ENCODE data around the gene PRRC1.
"Not testable (repeated sequence)": the region's sequence is repeated elsewhere in the genome, so short reads cannot be mapped to it uniquely, and the experiment has no call there.

Gene PRRC1

DNA sequence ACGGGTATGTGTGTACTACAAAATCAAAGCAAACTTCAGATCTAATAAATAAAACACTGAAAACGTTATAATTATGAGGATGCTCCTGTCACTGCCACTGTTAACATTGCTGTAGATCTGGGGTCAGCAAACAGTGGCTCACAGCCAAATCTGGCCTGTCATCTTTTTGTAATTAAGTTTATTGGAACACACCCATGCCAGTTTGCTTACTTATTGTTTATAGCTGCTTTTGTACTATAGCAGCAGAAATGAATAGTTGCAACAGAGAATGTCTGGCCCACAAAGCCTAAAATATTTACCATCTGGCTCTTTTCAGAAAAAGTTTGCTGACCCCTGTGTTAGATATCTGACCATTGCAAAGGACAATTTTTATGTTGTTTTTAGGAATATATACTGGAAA, 32.1 kb downstream of the PRRC1 start:
- FAIRE-seq, result no peak

GRCh38 chr5:127550652-127551409, 33.4 kb downstream of the PRRC1 start:
- no peak for FAIRE-seq

DNA sequence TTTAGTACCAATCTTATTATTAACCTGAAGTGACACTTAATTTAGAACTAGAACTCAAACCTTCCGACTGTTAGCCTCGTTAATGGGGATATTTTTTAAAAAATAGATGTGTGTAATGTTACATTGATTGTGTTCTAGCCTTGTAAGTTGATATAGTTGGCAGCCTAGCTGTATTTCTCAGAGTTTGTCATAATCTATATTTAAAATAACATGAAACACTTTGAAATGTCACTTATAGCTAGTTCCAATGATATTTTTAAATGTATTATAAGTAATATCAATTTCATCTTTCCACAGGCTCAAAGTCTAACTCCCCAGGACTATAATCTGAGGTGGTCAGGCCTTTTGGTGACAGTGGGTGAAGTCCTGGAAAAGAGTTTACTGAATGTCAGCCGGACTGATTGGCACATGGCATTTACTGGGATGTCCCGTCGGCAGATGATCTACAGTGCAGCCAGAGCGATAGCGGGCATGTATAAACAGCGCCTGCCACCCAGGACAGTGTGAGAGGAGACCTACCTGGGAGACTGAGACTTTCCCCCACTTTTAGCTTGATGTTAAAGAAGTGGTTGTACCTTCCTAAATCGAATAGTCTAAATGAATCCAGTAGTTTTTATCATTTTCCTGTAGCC, 34.1 kb downstream of the PRRC1 start:
- FAIRE-seq, result no peak

DNA sequence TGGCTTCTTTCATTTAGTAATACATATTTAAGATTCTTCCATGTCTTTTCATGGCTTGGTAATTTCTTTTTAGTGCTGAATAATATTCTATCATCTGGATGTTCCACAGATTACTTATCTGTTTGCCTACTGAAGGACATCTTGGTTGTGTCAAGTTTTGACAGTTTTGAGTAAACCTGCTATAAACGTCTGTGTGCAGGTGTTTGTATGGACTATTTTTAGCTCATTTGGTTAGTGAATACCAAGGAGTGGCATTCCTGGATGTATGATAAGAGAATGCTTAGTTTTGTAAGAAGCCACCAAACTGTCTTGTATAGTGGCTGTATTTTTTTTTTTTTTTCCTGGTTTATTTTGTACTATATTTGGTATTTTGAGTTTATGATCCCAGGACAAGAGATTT, 38.4 kb downstream of the PRRC1 start:
- no peak for FAIRE-seq

GRCh38 chr5:127556609-127557334, 39.3 kb downstream of the PRRC1 start:
- no peak for FAIRE-seq

GRCh38 chr5:127558273-127558672, 40.8 kb downstream of the PRRC1 start:
- FAIRE-seq, result no peak

DNA sequence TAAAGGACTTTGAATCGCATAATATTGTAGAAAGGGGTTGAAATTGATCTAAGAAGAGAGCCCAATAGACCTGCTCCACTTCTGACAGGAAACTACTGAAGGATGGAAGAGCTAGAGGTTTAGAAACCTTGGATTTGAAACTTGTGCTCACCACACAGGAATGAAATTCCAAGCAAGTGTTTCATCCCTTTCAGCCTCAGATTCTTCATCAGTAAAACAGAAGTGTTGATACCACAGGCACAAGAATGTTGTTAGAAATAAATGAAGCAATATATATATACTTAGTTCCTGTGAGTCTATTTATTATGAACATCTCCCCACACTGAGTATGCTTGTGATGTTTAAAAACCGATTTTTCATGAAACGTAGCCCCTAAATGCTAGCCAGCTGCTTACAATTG, 43.8 kb downstream of the PRRC1 start:
- no peak for FAIRE-seq

DNA sequence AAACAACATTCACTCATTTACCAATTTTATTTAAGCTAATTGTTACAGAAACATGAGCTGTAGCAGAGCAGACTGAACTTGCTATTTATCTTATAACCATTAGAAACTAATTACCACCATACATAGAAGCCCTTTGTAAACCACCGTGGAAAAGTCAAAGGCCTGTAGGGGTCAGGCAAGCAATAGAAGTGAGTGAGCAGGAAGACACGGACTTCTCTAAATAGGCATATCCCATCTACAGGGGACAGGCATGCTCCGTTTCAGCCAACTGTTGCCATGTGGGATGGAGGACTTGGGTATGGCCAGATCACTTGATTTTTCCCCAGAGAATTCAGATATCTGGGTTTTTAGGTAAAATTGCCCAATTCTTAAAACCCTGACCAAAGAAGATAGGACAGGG, 44.8 kb downstream of the PRRC1 start:
- FAIRE-seq, result no peak

DNA sequence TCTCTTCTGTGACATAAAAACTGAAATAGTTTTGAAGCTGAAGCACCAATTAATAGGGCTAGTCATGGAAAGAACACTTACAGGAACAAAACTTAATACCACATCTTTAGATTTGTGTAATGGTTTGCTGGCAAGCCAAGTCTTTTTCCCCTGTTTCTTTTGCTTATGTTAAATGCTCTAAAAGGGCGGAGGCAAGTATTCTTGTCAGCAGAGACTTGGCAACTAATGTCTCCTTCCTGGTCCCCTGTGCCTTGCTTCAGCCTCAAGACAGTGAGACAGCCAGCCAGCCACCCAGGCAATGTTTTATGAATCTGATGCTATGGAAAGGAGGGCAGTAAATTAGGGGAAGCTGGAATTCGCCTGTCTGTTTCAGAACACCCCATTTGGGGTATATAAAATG, 45.7 kb downstream of the PRRC1 start:
- FAIRE-seq, result no peak

GRCh38 chr5:127564002-127564769, 46.7 kb downstream of the PRRC1 start:
- FAIRE-seq, result peak; percentile 93

DNA sequence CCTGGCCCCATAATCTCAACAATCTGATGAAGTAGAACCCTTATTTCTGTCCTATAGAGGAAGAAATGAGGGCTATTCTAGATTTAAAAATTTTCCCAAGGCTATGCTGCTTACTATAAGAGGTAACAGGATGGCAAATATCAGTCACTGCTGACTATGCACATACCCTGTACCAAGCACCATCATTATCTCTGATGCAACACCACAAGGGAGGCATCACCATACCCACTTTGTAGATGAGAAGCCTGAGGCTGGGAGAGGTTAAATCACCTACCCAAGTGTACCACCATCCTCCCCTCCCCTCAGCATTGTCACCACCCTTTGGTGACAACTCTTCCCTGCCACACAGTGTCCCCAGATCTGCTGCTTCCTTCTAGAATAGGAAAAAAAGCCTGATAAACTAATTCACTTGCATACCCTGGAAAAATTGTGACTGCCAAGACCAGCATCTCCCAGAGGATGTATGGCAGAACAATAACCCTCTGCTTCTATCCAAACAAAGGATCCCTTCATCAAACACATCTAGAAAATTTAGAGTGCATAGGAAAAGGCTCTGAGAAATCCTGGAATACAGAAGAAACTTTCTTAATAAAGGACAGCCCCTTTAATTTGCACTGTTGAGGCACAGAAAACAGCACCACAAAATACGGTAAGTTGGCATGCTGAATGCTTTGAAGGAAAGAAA, 48.3 kb downstream of the PRRC1 start:
- no peak for FAIRE-seq

GRCh38 chr5:127567026-127567768, 49.8 kb downstream of the PRRC1 start:
- FAIRE-seq, result no peak

DNA sequence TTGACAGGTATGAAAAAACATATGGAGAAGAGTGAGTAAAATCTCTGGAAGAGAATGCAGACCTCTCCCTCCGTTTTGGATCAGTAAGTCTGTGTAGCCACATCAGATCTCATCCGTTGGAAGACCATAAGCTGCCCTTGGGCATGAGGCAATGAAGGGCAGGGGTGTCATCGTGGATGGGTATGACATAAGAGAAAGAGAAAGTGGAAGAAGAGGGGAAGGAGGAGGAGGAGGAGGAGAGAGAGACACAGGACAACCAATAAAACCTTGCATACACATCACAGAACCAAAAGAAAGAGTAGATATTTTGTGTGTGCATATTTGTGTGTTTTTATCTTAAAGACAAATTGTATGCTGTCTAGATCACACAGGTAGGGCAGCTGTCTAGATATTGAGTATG, 50.7 kb downstream of the PRRC1 start:
- FAIRE-seq, result no peak

DNA sequence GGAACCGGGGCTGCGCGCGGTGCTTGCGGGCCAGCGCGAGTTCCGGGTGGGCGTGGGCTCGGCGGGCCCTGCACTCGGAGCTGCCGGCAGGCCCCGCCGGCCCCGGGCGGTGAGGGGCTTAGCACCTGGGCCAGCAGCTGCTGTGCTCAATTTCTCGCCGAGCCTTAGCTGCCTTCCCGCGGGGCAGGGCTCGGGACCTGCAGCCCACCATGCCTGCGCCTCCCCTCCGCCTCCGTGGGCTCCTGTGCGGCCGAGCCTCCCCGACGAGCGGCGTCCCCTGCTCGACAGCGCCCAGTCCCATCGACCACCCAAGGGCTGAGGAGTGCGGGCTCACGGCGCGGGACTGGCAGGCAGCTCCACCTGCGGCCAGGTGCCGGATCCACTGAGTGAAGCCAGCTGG, 52.0 kb downstream of the PRRC1 start:
- not testable (repeated sequence) for FAIRE-seq

DNA sequence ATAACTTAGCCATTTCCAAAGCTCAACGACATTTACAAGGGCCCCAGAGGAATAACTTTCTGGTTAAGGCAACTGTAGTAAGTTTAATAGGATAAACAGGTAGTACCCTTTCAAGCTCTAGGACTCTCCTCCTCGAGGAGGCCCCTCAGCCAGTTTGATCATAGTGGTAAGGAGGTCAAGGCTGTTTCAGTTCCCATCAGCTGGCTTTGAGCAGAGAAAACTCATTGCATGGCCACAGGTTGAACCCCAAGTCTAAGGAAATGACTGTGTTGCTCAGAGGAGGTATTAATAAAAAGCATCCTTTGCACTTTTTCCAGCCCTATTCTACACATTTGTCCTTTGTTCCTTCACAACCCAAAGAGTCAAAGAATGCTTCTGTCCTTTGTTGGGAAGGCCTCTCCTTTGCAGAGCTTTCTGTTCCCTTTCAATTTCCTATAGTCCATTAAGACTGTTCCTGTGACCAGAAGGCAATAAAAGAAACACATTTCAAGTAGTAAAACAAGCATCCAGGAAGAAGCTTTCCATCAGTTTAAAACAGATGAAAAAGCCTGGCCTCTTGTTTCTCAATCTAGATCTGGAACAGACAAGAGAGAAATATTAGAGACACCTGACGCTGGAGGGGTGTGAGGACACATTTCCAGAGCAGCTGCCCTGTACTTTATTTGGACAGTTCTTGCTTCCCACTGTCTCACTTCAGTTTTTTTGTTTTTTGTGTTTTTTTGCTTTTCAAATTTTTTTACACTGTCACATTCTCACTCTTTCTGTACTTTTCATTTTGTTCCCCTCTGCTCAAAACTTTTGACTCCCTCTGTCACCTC, 54.1 kb downstream of the PRRC1 start:
- FAIRE-seq, result no peak

GRCh38 chr5:127572930-127573329, 55.5 kb downstream of the PRRC1 start:
- no peak for FAIRE-seq

DNA sequence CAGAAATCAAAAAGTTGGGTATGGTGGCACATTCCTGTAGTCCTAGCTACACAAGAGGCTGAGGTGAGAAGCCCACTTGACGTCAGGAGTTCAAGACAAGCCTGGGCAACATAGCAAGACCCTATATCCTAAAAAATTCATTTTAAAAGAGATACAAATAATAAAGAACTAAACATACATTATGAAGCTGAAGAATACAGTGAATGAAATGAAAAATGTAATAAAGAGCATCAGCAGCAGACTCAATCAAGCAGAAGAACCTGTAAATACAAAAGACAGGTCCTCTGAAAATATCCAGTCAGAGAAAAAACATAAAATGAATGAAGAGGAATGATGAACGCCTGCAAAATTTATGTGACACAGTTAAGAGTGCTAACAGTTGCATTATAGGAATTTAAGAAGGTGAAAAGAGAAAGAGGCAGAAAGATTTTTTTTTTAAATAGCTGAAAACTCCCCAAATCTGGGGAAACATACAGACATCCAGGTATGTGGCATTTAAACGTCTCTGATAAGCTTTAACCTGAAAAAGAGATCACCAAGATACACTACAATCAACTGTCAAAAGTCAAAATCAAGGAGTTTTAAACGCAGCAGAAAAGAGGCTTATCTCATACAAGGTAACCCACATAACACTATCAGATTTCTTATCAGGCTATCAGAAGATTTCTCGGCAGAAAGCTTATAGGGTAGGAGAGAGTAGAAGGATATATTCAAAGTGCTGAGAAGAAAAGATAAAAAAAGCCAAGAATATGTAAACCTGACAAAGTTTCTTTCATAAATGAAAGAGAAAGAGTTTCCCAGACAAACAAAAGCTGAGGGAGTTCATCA, 57.6 kb downstream of the PRRC1 start:
- FAIRE-seq, result no peak

- no peak for FAIRE-seq
Measured at GRCh38 chr5:127577458-127577857, 60.0 kb downstream of the PRRC1 start.

DNA sequence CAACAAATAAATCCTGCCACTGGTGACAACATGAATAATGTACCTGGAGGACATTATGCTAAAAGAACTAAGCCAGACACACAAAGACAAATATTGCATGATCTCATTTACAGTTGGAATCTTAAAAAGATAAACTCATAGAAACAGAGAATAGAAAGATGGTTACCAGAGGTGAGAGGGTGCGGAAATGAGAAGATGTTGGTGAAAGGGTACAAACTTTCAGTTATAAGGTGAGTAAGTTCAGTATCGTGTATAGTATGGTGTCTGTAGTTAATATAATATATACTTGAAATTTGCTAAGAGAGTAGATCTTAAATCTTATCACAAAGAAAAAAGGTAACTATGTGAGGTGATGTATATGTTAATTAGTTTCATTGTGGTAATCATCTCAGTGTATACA, 63.3 kb downstream of the PRRC1 start:
- FAIRE-seq, result no peak

DNA sequence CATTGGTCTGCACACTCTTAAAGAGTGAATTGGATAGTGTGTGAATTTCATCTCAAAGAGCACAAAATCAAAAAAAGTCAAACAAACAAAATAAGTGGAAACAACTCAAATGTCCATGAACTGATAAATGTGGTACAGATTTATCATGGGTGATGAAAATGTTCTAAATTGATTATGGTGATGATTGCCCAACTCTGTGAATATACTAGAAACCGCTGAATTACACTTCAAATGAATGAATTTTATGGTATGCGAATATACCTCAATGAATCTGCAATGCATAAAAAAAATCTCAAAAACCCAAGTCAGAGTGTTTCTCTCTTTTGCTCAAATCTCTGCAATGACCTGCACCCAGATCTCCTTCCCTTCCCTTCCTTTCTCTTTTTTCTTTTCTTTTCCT, 64.0 kb downstream of the PRRC1 start:
- FAIRE-seq, result no peak

Data from G401.6 (cell line).